Activated CD4-positive, alpha-beta T cell treated with anti-CD3 and anti-CD28 coated beads, Interleukin-2, amount 10 ng/mL, durations not matched to agents 7 days and 5 days (primary cell): ENCODE measurements around the gene FAT2. TPM values are rescaled to one million over a fixed set of nuclear protein-coding genes. Genes with fewer than 3 reads are reported as not detected.

ENCODE experiments used
- CTCF ChIA-PET: fragments of 350-600 bp; sonication (Branson Sonifier 250); formaldehyde crosslinking; loops from one replicate; lab custom pipeline; 2021; ENCODE audit warnings: antibody characterized with exemption; lab: Charles Lee
- POLR2A ChIA-PET: fragments of 350-600 bp; sonication (Branson Sonifier 250); formaldehyde crosslinking; loops from one replicate; lab custom pipeline; 2021; ENCODE audit warnings: antibody characterized with exemption; lab: Charles Lee
- DNase-seq: peaks from one replicate; pipeline ENCODE4 v3.0.0-alpha.2; 2020
- H3K27ac Mint-ChIP-seq: one replicate; pipeline ENCODE4 v1.8.0; 2021; ENCODE audit warnings: mild to moderate bottlenecking, moderate library complexity, mixed read lengths
- H3K27me3 Mint-ChIP-seq: one replicate; pipeline ENCODE4 v1.8.0; 2021; ENCODE audit warnings: mixed read lengths
- H3K36me3 Mint-ChIP-seq: one replicate; pipeline ENCODE4 v1.8.0; 2021; ENCODE audit warnings: low read depth, mixed read lengths
- H3K4me1 Mint-ChIP-seq: one replicate; pipeline ENCODE4 v1.8.0; 2021; ENCODE audit warnings: mixed read lengths
- H3K4me3 Mint-ChIP-seq: one replicate; pipeline ENCODE4 v1.8.0; 2021; ENCODE audit warnings: mild to moderate bottlenecking, moderate library complexity, mixed read lengths
- H3K9me3 Mint-ChIP-seq: one replicate; pipeline ENCODE4 v1.8.0; 2021; ENCODE audit warnings: mixed read lengths
- total RNA-seq, 2 experiments: library from RNA; stranded (reverse); gene quantifications; one replicate each; pipeline ENCODE4 v1.2.3, GENCODE V29; 2021

The FAT2 gene, protein sequence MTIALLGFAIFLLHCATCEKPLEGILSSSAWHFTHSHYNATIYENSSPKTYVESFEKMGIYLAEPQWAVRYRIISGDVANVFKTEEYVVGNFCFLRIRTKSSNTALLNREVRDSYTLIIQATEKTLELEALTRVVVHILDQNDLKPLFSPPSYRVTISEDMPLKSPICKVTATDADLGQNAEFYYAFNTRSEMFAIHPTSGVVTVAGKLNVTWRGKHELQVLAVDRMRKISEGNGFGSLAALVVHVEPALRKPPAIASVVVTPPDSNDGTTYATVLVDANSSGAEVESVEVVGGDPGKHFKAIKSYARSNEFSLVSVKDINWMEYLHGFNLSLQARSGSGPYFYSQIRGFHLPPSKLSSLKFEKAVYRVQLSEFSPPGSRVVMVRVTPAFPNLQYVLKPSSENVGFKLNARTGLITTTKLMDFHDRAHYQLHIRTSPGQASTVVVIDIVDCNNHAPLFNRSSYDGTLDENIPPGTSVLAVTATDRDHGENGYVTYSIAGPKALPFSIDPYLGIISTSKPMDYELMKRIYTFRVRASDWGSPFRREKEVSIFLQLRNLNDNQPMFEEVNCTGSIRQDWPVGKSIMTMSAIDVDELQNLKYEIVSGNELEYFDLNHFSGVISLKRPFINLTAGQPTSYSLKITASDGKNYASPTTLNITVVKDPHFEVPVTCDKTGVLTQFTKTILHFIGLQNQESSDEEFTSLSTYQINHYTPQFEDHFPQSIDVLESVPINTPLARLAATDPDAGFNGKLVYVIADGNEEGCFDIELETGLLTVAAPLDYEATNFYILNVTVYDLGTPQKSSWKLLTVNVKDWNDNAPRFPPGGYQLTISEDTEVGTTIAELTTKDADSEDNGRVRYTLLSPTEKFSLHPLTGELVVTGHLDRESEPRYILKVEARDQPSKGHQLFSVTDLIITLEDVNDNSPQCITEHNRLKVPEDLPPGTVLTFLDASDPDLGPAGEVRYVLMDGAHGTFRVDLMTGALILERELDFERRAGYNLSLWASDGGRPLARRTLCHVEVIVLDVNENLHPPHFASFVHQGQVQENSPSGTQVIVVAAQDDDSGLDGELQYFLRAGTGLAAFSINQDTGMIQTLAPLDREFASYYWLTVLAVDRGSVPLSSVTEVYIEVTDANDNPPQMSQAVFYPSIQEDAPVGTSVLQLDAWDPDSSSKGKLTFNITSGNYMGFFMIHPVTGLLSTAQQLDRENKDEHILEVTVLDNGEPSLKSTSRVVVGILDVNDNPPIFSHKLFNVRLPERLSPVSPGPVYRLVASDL (N-terminal part only)
- not detected for total RNA-seq

DNA sequence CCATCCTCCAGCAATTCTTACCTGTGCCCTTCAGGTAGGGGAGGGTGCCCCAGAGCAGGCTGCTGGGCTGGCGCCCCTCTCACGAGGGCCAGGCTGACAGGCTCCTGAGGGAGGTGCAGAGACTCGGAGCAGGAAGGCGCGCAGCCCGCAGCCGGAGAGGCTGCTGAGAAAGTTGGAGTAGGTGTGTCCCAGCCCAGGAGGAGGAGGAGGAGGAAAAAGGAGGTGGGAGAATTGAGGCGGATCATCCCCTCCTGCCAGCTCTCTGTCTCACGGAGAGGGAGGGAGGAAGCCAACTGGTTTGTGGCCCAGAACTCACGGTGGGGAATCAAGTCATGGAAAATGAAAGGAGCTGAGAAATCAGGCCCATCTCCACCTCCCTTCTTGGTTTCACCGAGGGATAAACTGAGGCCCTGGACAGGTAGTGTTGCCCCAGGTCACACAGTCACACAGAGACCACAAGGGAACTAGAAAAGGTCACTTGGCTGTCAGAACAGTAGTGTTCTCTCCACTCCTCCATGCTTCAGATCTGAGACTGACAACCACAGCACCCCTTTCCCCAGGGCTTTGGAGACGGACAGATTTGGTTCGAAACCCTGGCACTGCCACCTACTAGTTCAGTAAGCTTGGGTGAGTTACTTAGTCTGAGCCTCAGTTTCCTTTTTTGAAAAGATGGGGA lies at the start of gene FAT2:
FAT2 (minus strand) TSS at position 188 of the 676 bp plus-strand sequence. CDS start 22,400 bp downstream, outside the sequence.
- H3K4me1 Mint-ChIP-seq: no peaks in the 10 kb centered on the region
- CTCF ChIA-PET: interaction anchor here (1.6 kb wide), 1 partner anchor 23 kb away, joined by 3 read pairs; no protein-coding TSS in a partner anchor
- H3K36me3 Mint-ChIP-seq: no peaks in the 10 kb centered on the region
- H3K27ac Mint-ChIP-seq: no peak within 1 kb of the TSS
- DNase-seq: no peak
- H3K27me3 Mint-ChIP-seq: no peaks in the 10 kb centered on the region
- POLR2A ChIA-PET: no interaction called here
- no peaks in the 10 kb centered on the region for H3K9me3 Mint-ChIP-seq
- no peak within 1 kb of the TSS for H3K4me3 Mint-ChIP-seq

DNA sequence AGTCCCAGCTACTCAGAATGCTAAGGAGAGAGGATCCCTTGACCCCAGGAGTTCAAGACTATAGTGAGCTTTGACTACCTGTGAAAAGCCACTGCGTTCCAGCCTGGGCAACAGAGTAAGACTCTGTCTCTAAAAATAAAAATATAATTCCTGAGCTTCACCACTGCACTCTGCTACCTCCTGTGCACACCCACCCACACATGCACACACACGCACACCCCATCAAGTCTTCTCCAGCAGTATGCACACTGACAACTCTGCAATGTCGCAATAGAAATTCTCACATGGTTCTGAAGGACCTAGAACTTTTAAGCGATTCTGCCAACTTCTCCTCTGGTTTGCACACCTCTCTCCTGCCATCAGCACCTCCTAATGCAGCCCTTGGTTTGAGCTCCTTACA lies 47.5 kb upstream of the FAT2 start:
- DNase-seq: no peak
- CTCF ChIA-PET: interaction anchor here (1.9 kb wide), 1 partner anchor 13 kb away, joined by 8 read pairs; no protein-coding TSS in a partner anchor
- no peak overlapping the region for H3K4me3 Mint-ChIP-seq
- H3K4me1 Mint-ChIP-seq: peaks cover 7% of the 10 kb centered on the region
- H3K9me3 Mint-ChIP-seq: no peaks in the 10 kb centered on the region
- no peaks in the 10 kb centered on the region for H3K36me3 Mint-ChIP-seq
- H3K27me3 Mint-ChIP-seq: peaks cover 7% of the 10 kb centered on the region
- POLR2A ChIA-PET: no interaction called here
- H3K27ac Mint-ChIP-seq: no peak overlapping the region

DNA sequence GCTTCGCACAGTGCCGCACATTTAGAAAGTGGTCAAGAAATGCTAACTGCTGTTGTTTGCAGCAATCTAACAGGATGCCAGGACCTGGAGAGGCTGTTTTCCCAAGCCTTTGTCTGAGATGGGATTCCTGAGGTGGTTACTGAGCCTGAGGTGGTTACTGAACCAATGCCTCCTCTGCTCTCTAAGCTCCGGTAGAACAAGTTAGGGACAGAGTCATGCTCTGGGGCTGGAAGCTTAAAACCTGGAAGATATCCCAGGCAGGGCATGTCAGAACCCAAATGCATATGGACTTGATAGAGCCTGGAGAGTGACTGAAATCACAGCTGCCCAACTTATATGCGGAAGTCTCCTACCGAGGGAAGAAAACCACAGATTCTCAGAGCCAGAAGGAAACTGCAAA lies 46.5 kb upstream of the FAT2 start:
- CTCF ChIA-PET: interaction anchor here (1.5 to 1.9 kb wide), 2 partner anchors 12 to 14 kb away, joined by 3 to 8 read pairs; no protein-coding TSS in a partner anchor
- Mint-ChIP-seq H3K27me3 (peaks cover 7% of the 10 kb centered on the region), H3K9me3 (no peaks in the 10 kb centered on the region), H3K36me3 (no peaks in the 10 kb centered on the region), H3K27ac (no peak overlapping the region), H3K4me1 (peaks cover 7% of the 10 kb centered on the region), H3K4me3 (no peak overlapping the region)
- DNase-seq: no peak
- POLR2A ChIA-PET: no interaction called here

DNA sequence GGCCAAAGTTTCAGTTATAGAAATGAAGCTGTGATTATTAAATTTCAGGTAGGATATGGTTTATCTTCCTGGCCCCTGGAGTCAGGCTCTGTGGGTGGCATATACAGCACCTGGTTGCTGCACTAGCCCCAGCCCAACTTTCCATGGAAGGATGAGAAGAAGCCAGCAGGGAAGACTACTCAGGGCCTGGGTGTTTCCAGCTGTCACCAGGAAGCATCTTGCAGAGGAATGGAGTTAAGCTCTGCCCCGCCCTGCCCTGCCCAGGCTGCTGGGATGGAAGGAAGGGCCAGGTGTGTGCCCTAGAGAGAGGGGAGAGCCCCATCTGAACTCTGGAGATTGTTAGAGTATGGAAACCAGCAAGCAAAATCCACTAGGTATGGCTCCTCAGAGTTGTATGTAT lies 42.8 kb upstream of the FAT2 start:
- POLR2A ChIA-PET: no interaction called here
- no peak for DNase-seq
- Mint-ChIP-seq H3K27ac (no peak overlapping the region), H3K4me3 (no peak overlapping the region), H3K4me1 (no peaks in the 10 kb centered on the region), H3K9me3 (no peaks in the 10 kb centered on the region), H3K36me3 (no peaks in the 10 kb centered on the region), H3K27me3 (peaks cover 9% of the 10 kb centered on the region)
- CTCF ChIA-PET: interaction anchor here (0.8 to 1.2 kb wide), 2 partner anchors 18 to 137 kb away, joined by 3 to 5 read pairs; no protein-coding TSS in a partner anchor

DNA sequence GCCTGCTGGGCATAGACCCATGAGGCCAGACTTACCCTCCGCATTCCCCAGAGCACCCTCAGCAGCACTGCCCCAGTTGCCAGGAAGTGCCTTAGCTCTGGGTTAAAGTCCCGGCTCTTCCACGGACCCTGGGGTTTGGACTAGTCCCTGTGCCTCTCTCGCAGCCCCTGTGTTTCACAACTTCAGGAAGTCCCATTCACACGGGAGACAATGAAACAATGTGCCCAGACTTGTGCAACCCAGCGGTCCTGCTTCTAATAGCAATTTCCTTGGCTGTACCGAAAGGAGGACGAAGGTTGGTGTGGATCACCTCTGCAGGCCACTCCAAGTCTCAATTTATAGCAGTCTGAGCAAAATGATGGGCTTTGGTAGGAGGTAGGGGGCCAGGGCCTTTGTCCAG lies 41.8 kb upstream of the FAT2 start:
- no peak overlapping the region for H3K4me3 Mint-ChIP-seq
- no peak overlapping the region for H3K27ac Mint-ChIP-seq
- ChIA-PET POLR2A (no interaction called here), CTCF (interaction anchor here (1.2 kb wide), 1 partner anchor 19 kb away, joined by 5 read pairs; no protein-coding TSS in a partner anchor)
- no peaks in the 10 kb centered on the region for H3K4me1 Mint-ChIP-seq
- no peaks in the 10 kb centered on the region for H3K36me3 Mint-ChIP-seq
- peaks cover 9% of the 10 kb centered on the region for H3K27me3 Mint-ChIP-seq
- DNase-seq: no peak
- no peaks in the 10 kb centered on the region for H3K9me3 Mint-ChIP-seq

DNA sequence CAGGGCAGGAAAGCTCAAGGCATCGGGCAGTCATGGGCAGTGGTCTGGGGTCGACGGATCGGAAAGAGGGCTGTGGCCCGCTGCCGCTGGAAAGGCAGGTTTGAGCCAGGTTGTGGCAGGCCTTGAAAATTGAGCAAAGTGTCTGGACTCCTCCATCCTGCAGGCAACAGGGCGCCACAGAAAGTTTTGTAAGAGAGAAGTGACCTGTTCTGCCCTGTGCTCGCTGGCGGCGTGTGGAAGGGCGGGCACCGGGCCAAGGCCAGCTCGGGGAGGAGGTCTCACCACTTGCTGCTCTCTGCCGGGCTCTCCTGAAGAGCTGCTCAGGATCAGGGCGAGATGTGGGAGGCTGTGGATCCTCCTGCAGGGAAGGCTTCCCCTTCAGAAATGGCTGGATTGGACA lies 41.4 kb upstream of the FAT2 start:
- no peaks in the 10 kb centered on the region for H3K4me1 Mint-ChIP-seq
- no peak overlapping the region for H3K27ac Mint-ChIP-seq
- H3K36me3 Mint-ChIP-seq: no peaks in the 10 kb centered on the region
- peaks cover 9% of the 10 kb centered on the region for H3K27me3 Mint-ChIP-seq
- DNase-seq: no peak
- ChIA-PET POLR2A (no interaction called here), CTCF (no interaction called here)
- no peak overlapping the region for H3K4me3 Mint-ChIP-seq
- H3K9me3 Mint-ChIP-seq: no peaks in the 10 kb centered on the region

DNA sequence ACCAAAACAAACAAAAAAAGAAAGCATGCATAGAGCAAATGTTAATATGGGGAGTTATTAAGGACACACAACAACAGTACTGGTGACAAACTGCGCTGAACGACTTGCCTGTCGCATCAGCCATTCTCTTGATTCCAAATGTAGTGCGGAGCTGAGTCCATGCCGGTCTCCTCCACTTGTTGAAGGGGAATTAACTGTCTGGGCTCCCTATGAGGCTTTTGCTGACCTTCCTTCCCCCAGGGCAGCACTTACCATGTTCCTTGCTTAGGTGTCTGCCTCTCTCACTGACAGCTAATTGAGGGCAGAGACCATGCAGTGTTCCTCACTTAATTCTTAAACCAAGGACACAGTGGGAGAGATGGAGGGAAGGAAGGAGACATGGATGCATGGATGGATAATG lies 40.8 kb upstream of the FAT2 start:
- DNase-seq: no peak
- H3K4me1 Mint-ChIP-seq: no peaks in the 10 kb centered on the region
- no peaks in the 10 kb centered on the region for H3K36me3 Mint-ChIP-seq
- no peaks in the 10 kb centered on the region for H3K9me3 Mint-ChIP-seq
- CTCF ChIA-PET: interaction anchor here (0.6 kb wide), 1 partner anchor 167 kb away, joined by 3 read pairs; no protein-coding TSS in a partner anchor
- peaks cover 9% of the 10 kb centered on the region for H3K27me3 Mint-ChIP-seq
- POLR2A ChIA-PET: no interaction called here
- H3K4me3 Mint-ChIP-seq: no peak overlapping the region
- no peak overlapping the region for H3K27ac Mint-ChIP-seq

DNA sequence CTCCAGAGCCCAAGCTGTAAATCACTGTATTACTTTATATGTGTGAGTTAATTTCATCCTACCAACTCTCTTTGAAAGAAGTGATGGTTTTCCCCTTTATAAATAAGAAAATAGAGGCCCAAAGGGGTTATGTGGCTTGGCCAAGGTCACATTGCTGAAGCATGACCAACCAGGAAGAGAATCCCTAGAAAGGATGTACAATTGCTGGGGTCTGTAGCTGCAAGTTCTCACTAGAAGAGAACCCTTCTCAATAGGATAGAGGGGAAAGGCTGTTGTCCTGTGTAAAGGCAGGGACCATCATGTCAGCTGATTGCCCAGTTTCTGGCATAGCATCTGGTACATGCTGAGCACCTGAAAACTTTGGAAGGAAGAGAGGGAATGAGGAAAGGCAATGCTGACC lies 39.0 kb upstream of the FAT2 start:
- Mint-ChIP-seq H3K36me3 (no peaks in the 10 kb centered on the region), H3K9me3 (no peaks in the 10 kb centered on the region), H3K27ac (no peak overlapping the region), H3K27me3 (peaks cover 5% of the 10 kb centered on the region), H3K4me1 (no peaks in the 10 kb centered on the region), H3K4me3 (no peak overlapping the region)
- POLR2A ChIA-PET: no interaction called here
- no peak for DNase-seq
- CTCF ChIA-PET: no interaction called here

DNA sequence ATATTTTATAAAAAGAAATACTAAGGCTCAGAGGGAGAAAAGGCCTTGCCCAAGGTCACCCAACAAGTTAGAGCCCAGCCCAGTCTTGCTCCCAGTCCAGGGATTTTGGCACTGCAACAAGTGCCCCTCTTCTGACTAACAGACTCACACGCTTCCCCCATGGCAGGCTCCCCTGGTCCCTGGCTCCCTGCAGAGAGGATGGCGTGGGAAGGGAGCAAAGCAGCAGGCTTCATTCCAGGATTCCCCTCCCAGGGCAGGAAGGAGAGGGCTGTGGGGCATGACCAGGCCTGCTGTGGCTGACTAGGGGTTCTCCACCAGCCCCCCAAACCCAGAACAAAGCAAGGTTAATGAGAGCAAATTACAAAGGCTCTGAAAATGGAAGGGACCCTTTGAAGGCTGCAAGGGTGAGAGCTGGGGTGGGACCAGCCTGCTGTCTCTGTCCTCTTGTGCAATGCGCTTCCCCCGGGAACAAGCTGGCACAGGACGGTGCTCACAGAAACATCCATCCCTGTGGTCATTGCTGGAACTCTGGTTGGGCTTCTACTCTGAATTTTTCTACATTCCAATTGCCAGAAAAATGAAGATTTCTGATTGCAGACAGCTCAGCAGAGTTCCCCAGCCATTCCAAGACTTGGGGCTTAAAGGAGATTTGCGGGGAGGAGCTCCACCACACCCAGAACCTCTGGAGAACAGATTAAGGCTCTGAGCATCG lies 37.1 kb upstream of the FAT2 start:
- Mint-ChIP-seq H3K27ac (no peak overlapping the region), H3K4me3 (no peak overlapping the region), H3K27me3 (peaks cover 1% of the 10 kb centered on the region), H3K36me3 (no peaks in the 10 kb centered on the region), H3K4me1 (no peaks in the 10 kb centered on the region), H3K9me3 (no peaks in the 10 kb centered on the region)
- ChIA-PET POLR2A (no interaction called here), CTCF (no interaction called here)
- DNase-seq: no peak

DNA sequence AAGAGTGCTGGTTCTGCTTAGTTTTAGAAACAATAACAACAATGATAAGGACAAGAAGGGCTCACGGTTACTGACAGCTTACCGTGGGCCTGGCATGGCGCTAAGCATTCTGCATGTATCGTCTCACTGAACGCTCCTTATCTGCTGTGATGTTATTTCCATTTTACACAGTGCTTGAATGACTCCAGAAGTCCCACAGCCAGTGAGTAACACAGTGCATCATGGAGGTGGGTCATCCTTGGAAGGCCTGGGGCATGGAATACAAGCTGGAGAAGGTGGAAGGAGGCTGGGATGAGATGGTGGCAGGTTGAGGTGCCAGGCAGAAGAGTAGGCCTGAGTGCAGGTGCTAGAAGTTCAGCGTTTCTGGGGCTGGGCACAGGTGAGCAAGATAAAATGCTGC lies 36.5 kb upstream of the FAT2 start:
- H3K27me3 Mint-ChIP-seq: peaks cover 1% of the 10 kb centered on the region
- no peak for DNase-seq
- no peak overlapping the region for H3K4me3 Mint-ChIP-seq
- POLR2A ChIA-PET: no interaction called here
- H3K4me1 Mint-ChIP-seq: no peaks in the 10 kb centered on the region
- CTCF ChIA-PET: interaction anchor here (1.2 to 1.9 kb wide), 2 partner anchors 10 to 19 kb away, joined by 3 to 7 read pairs; no protein-coding TSS in a partner anchor
- no peaks in the 10 kb centered on the region for H3K36me3 Mint-ChIP-seq
- no peak overlapping the region for H3K27ac Mint-ChIP-seq
- H3K9me3 Mint-ChIP-seq: no peaks in the 10 kb centered on the region

DNA sequence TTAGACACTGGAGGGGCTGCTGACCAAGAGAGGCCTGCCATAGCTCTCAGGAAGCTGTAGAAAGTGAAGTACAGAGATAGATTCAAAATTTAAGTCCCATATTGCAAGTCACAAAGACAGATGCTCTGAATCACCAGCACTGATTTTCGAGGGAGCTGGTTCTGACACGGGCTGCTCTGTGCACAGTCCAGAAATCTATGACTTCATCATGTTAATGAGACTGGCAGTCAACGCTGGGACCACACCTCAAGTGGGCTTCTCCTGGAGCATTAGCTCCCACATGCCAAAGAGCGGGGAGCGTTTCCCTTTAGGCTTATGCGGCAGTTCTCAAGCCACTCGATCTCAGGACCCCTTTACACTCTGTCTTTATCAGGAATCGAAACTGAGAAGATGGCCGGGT lies 34.2 kb upstream of the FAT2 start:
- no peaks in the 10 kb centered on the region for H3K4me1 Mint-ChIP-seq
- H3K4me3 Mint-ChIP-seq: no peak overlapping the region
- ChIA-PET CTCF (interaction anchor here (0.7 to 1.9 kb wide), 4 partner anchors 12 to 160 kb away, joined by 3 to 6 read pairs (median 4); no protein-coding TSS in a partner anchor), POLR2A (no interaction called here)
- H3K27me3 Mint-ChIP-seq: peaks cover 1% of the 10 kb centered on the region
- DNase-seq: no peak
- H3K27ac Mint-ChIP-seq: no peak overlapping the region
- no peaks in the 10 kb centered on the region for H3K9me3 Mint-ChIP-seq
- no peaks in the 10 kb centered on the region for H3K36me3 Mint-ChIP-seq
